ENCODE results near the gene ANKFY1. TPM values are rescaled to one million over a fixed set of nuclear protein-coding genes. Genes with fewer than 3 reads are reported as not detected.

The ANKFY1 gene
- total RNA-seq, 2 experiments from 2014 or later = 29.4 to 31.4 TPM

DNA sequence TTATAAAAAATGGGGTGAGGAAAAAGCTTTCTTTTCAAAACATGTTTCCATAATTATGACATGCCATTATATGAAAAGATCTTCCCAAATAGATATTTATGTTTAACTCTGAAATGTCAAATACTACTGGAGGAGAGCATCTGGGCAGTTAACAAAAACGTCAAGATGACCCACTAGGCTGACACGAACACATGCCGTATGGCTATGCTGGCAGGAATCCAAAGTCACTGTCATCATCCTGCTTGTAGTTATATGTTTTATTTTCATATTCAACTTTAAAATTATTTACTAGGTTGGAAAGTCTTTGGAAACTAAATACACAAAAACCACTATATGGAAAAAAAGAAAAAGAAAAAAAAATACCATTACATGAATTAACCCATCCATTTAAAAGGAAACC is 27.3 kb downstream of the ANKFY1 start:
- Mint-ChIP-seq H3K9me3 (no peaks in the 10 kb centered on the region), H3K4me1 (peaks cover 20% of the 10 kb centered on the region)
- no peak for DNase-seq

DNA sequence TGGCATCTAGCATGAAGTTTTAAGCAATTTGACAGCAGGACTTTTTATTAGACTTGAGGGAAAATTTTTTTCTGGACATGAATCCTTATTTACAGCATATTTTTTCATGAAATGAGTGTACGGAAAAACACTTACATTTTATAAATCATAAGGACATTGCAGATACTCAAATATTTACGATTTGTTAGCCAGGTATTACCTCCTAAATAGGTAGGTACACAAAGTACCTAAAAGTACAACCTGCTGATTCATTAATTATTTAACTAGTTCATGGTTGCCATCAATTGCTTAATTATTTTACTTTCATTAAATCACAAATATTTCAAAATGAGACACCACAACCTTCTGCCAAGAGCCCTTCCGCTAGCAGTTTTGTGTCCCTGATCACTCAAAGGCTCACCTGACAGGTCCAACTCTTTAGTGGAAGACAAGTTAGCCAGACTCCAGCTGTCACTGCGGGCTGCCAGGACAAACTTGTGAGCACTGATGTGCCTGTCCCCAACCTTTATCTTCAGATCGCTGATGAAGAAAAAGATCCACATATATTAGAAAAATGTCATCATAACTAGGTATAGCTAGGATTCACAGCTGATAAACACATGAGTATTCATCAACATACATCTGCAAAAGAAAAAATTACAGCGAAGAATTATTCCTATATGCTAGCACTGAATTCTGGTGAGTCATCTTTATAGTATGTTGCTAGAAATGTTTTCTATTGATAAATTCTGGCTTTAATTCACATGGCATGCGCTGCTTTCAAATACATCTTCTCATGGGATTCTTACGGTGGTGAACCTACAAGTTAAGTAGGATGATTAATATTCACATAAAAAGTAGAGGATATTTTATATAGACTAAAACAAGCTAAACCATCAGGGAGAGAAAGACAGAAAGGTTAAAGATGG is 28.2 kb downstream of the ANKFY1 start:
- Mint-ChIP-seq H3K27ac (no peak overlapping the region), H3K27me3 (no peaks in the 10 kb centered on the region), H3K36me3 (peaks cover 18% of the 10 kb centered on the region), H3K9me3 (no peaks in the 10 kb centered on the region), H3K4me3 (no peak overlapping the region), H3K4me1 (peaks cover 20% of the 10 kb centered on the region)
- no peak for DNase-seq

More for the DNA sequence above, 27.3 kb downstream of the ANKFY1 start:
- H3K36me3 Mint-ChIP-seq = peaks cover 18% of the 10 kb centered on the region
- no peak overlapping the region for H3K4me3 Mint-ChIP-seq
- H3K27ac Mint-ChIP-seq = no peak overlapping the region
- no peaks in the 10 kb centered on the region for H3K27me3 Mint-ChIP-seq

- no peaks in the 10 kb centered on the region for H3K9me3 Mint-ChIP-seq
- no peaks in the 10 kb centered on the region for H3K27me3 Mint-ChIP-seq
- peaks cover 15% of the 10 kb centered on the region for H3K36me3 Mint-ChIP-seq
- H3K27ac Mint-ChIP-seq = no peak overlapping the region
- peaks cover 20% of the 10 kb centered on the region for H3K4me1 Mint-ChIP-seq
- DNase-seq = no peak
- H3K4me3 Mint-ChIP-seq = no peak overlapping the region
These were observed 29.4 kb downstream of the ANKFY1 start for GRCh38 chr17:4234401-4234800.

DNA sequence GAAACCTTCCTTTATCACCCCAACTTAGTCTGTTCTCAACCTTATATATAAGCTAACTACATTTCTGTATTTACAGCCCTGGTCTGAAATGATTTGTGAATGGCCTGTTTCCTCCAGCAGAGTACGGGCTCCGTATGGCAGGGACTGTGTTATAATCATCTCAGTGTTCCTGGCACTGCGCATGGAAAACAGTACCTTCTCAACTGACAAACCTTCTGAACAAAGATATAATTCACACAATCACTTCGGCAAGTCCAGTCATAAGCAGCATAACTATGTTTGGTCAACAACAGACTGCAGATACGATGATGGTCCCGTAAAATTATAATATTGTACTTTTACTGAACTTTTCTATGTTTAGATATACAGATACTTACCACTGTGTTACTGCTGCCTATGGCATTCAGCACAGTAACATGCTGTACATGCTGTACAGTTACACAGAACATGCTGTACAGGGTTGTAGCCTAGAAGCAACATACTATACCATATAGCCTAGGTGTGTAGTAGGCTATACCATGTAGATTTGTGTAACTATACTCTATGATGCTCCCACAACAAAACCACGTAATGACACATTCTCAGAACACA is 30.0 kb downstream of the ANKFY1 start:
- H3K36me3 Mint-ChIP-seq = peaks cover 11% of the 10 kb centered on the region
- H3K27ac Mint-ChIP-seq = no peak overlapping the region
- peaks cover 20% of the 10 kb centered on the region for H3K4me1 Mint-ChIP-seq
- H3K9me3 Mint-ChIP-seq = no peaks in the 10 kb centered on the region
- H3K27me3 Mint-ChIP-seq = no peaks in the 10 kb centered on the region
- DNase-seq = no peak
- no peak overlapping the region for H3K4me3 Mint-ChIP-seq

- no peaks in the 10 kb centered on the region for H3K27me3 Mint-ChIP-seq
- no peak overlapping the region for H3K4me3 Mint-ChIP-seq
- H3K27ac Mint-ChIP-seq = peak overlapping the region; percentile 70
- H3K9me3 Mint-ChIP-seq = no peaks in the 10 kb centered on the region
- DNase-seq = no peak
- peaks cover 11% of the 10 kb centered on the region for H3K36me3 Mint-ChIP-seq
- H3K4me1 Mint-ChIP-seq = peaks cover 20% of the 10 kb centered on the region
These were observed 31.5 kb downstream of the ANKFY1 start for GRCh38 chr17:4232168-4232813.

GRCh38 chr17:4229627-4230541 is 33.9 kb downstream of the ANKFY1 start:
- Mint-ChIP-seq H3K4me3 (no peak overlapping the region), H3K27ac (no peak overlapping the region), H3K4me1 (peaks cover 17% of the 10 kb centered on the region), H3K9me3 (no peaks in the 10 kb centered on the region), H3K27me3 (no peaks in the 10 kb centered on the region), H3K36me3 (peaks cover 8% of the 10 kb centered on the region)
- DNase-seq = no peak

- Mint-ChIP-seq H3K9me3 (no peaks in the 10 kb centered on the region), H3K4me3 (no peak overlapping the region), H3K27ac (no peak overlapping the region), H3K4me1 (no peaks in the 10 kb centered on the region), H3K36me3 (peaks cover 5% of the 10 kb centered on the region), H3K27me3 (no peaks in the 10 kb centered on the region)
- DNase-seq = no peak
These were observed 41.7 kb downstream of the ANKFY1 start for GRCh38 chr17:4221899-4222659.

DNA sequence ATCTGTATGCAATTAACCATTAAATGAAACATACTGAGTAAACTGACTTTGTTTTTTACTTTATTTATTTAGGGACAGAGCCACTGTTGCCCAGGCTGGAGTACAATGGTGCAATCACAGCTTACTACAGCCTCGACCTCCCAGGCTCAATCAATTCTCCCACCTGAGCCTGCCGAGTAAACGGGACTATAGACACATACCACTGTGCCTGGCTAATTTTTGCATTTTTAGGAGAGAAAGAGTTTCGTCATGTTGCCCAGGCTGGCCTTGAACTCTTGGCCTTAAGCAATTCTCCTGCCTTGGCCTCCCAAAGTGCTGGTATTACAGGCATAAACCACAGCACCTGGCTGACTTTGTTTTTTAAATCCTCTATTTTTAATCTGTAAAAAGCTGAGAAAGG is 42.6 kb downstream of the ANKFY1 start:
- Mint-ChIP-seq H3K4me3 (no peak overlapping the region), H3K9me3 (no peaks in the 10 kb centered on the region), H3K4me1 (no peaks in the 10 kb centered on the region), H3K36me3 (peaks cover 5% of the 10 kb centered on the region), H3K27me3 (no peaks in the 10 kb centered on the region), H3K27ac (no peak overlapping the region)
- no peak for DNase-seq

- no peaks in the 10 kb centered on the region for H3K9me3 Mint-ChIP-seq
- H3K4me3 Mint-ChIP-seq = no peak overlapping the region
- no peaks in the 10 kb centered on the region for H3K27me3 Mint-ChIP-seq
- peaks cover 6% of the 10 kb centered on the region for H3K36me3 Mint-ChIP-seq
- no peak for DNase-seq
- H3K27ac Mint-ChIP-seq = no peak overlapping the region
- H3K4me1 Mint-ChIP-seq = peaks cover 1% of the 10 kb centered on the region
These were observed 43.1 kb downstream of the ANKFY1 start for GRCh38 chr17:4220655-4221054.

- no peak for DNase-seq
- H3K9me3 Mint-ChIP-seq = no peaks in the 10 kb centered on the region
- H3K27ac Mint-ChIP-seq = no peak overlapping the region
- H3K36me3 Mint-ChIP-seq = peaks cover 11% of the 10 kb centered on the region
- no peaks in the 10 kb centered on the region for H3K27me3 Mint-ChIP-seq
- H3K4me3 Mint-ChIP-seq = no peak overlapping the region
- peaks cover 6% of the 10 kb centered on the region for H3K4me1 Mint-ChIP-seq
These were observed 44.5 kb downstream of the ANKFY1 start for GRCh38 chr17:4219241-4219640.

DNA sequence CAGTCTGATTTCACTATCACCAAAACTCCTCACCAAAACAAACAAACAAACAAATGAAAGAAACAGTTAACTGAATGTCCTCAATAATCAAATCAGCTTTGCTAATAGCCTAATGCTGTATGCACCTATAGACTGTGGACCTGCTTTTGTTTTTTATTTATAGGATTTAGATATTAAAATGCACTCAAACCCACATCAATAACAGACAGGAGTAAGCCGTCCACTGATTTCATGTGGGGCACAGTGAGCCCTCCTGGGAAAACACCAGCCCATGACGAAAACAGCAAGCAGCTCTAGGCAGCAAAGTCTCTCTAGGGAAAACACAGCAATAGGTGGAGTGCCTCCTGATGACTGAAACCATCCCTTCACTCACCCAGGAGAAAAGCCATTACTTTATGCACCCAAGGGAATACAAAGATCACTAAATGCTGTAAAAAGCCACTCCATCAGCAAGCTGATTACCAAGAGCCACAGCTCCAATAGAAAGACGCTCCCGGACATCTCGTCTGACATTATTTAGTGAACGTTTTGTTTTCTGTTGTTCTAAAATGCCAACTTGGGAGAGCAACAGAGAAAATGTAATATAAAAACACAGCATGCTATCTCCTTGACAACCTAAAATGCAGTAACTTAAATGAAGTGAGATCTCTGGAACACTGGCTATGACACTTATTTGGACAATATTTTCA is 47.8 kb downstream of the ANKFY1 start:
- Mint-ChIP-seq H3K27me3 (no peaks in the 10 kb centered on the region), H3K27ac (no peak overlapping the region), H3K4me1 (peaks cover 6% of the 10 kb centered on the region), H3K36me3 (peaks cover 11% of the 10 kb centered on the region), H3K4me3 (no peak overlapping the region), H3K9me3 (no peaks in the 10 kb centered on the region)
- DNase-seq = no peak

DNA sequence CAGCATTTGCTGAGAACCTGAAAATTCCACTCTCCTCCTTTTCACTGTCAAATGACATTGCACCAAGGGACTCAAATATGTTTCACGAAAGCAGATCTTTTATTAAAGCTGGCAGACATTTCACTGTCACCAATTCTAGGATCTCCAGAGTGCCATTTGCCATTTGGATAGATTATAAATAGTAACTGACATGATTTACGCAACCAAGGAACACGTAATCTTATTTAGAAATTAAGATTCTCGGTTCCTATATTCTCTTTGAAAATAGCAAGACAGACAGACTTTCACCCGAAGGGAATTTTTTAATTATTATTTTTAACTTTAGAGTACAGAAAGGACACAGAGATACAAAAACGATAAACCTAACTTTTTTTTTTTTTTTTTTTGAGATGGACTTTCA is 49.6 kb downstream of the ANKFY1 start:
- H3K27me3 Mint-ChIP-seq = no peaks in the 10 kb centered on the region
- no peaks in the 10 kb centered on the region for H3K9me3 Mint-ChIP-seq
- no peak overlapping the region for H3K4me3 Mint-ChIP-seq
- H3K27ac Mint-ChIP-seq = no peak overlapping the region
- peaks cover 13% of the 10 kb centered on the region for H3K36me3 Mint-ChIP-seq
- no peak for DNase-seq
- peaks cover 6% of the 10 kb centered on the region for H3K4me1 Mint-ChIP-seq

DNA sequence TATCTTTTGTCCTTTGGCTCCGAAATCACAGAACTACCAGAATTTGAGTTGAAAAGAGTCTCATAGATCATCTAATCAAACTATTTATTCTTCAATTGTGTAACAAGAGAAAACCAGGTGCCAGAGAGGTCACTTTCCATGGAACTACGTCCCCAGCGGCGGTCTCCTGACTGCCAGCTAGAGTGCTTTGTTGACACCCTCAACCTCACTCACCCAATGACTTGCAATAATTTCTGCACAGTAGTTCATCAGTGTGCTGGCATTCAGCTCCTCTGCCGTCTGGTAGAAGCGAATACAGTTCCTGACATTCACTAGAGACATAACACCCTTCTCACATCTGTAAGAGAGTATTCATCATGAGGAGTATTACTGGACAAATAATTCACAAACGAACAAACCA is 54.2 kb downstream of the ANKFY1 start:
- H3K27ac Mint-ChIP-seq = no peak overlapping the region
- no peaks in the 10 kb centered on the region for H3K9me3 Mint-ChIP-seq
- no peak for DNase-seq
- no peaks in the 10 kb centered on the region for H3K27me3 Mint-ChIP-seq
- peaks cover 15% of the 10 kb centered on the region for H3K4me1 Mint-ChIP-seq
- peaks cover 25% of the 10 kb centered on the region for H3K36me3 Mint-ChIP-seq
- no peak overlapping the region for H3K4me3 Mint-ChIP-seq

- H3K4me1 Mint-ChIP-seq = peaks cover 15% of the 10 kb centered on the region
- peaks cover 30% of the 10 kb centered on the region for H3K36me3 Mint-ChIP-seq
- H3K4me3 Mint-ChIP-seq = no peak overlapping the region
- no peak overlapping the region for H3K27ac Mint-ChIP-seq
- no peaks in the 10 kb centered on the region for H3K9me3 Mint-ChIP-seq
- DNase-seq = no peak
- no peaks in the 10 kb centered on the region for H3K27me3 Mint-ChIP-seq
These were observed 55.5 kb downstream of the ANKFY1 start for GRCh38 chr17:4208238-4208637.
